Activated CD4-positive, alpha-beta T cell treated with anti-CD3 and anti-CD28 coated beads, Interleukin-10, Interleukin-2, amounts not matched to agents 100 ng/mL and 50 ng/mL, durations not matched to agents 16 hours and 8 hours (primary cell): ENCODE results near the gene CDRT4.
"Not testable (repeated sequence)": the region's sequence is repeated elsewhere in the genome, so short reads cannot be mapped to it uniquely, and the experiment has no call there.

ENCODE experiments used
- DNase-seq: peaks from one replicate; pipeline ENCODE4 v3.0.0-alpha.2; 2020

CDRT4 gene

DNA sequence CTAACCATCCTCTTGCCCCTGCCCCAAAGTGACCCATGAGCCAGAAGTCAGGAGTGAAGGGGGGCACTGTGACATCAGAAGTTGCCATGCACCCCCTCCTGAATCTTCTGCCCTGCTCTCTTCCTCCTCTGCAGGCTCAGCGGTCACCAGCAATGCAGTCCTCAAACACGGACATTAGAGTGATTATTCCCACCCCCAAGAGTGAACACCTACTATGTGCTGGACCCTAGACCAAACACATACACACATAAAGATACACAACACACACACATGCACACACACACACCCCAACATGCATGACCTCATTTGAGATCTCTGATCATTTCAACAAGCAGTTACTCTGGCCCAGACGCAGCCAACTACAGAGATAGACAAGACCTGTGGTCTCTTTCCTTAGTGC, at the start of gene CDRT4:
Gene CDRT4, minus strand, starts transcription at position 30 of the 400 bp plus-strand sequence. CDS start 27,383 bp downstream, outside the sequence.
- no peak for DNase-seq

DNA sequence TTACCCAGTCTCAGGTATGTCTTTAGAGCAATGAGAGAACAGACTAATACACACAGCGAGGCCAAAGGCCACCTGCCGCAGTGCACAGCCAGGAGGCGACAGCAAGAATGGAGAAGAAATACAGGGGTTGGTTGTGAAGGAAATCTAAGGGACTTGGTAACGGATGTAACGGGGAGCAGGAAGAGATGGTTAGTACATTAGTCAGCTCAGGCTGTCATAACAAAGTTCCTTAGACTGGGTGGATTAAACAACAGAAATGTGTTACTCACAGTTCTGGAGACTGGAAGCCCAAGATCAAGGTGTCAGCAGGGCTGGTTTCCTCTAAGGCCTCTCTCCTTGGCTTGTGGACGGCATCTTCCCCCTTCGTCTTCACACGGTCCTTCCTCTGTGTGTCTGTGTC, 48.7 kb upstream of the CDRT4 start:
- no peak for DNase-seq

GRCh38 chr17:15514469-15514868, 47.0 kb upstream of the CDRT4 start:
- no peak for DNase-seq

DNA sequence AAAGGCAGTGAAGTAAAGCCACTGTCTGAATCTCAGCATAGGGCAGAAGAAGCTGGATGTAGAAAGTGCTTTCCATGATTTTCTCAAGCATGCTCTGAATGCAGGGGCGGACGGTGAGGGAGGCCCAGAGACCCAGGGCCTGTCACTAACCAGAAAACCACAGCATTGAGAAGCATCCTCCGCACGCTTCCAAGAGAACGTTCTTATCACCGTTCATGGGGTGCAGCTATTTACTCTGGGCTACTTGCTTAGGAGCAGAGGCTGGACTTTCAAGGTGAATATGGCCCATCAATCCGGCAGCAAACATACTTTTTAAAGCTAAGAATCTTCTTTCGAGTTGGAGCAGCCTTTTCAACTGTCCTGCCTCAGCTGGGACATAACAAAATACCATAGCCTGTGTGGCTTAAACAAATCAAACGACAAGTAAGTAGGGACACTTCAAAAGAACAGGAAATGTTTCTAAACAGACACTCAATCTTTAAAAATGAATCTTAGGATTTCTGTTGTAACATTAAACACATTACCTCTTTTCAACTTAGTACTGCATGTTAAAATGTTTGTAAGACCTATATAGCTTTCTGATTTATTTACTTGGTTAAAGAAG, 46.5 kb upstream of the CDRT4 start:
- DNase-seq = no peak

DNA sequence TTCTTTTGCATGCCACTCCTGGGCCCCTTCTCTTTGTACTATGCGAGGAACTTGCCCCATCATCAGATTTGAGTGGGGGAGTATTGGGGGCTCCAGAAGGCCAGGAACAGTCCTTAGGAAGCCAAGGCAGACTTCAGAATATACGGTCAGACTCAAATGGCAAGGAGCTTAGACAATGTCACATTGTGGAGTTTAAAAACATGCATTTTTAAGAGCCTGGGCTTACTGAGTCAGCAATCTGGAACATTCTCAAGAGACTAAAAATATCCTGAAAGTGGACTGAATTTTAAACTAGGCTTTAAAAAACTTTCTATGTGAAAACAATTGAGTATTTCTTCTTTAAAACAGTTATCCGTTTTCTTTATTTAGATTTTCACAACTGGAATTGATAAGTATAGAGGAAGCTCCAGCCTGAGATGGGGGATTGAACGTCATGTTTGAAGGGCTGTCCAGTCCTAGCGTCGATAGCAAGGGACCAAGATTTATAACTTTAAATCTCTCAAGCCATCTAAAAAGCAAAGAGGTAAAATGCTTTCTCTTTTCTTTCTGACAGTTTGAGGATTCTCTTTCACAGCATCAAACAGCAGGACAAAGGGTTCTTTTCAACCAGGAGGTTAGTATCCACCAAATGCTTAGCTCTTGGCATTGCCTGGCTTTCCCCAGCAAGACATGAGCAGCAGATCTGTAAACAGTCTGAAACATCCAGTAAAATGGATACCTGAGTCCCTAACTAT, 45.8 kb upstream of the CDRT4 start:
- DNase-seq = no peak

GRCh38 chr17:15512071-15512709, 44.8 kb upstream of the CDRT4 start:
- DNase-seq = no peak

DNA sequence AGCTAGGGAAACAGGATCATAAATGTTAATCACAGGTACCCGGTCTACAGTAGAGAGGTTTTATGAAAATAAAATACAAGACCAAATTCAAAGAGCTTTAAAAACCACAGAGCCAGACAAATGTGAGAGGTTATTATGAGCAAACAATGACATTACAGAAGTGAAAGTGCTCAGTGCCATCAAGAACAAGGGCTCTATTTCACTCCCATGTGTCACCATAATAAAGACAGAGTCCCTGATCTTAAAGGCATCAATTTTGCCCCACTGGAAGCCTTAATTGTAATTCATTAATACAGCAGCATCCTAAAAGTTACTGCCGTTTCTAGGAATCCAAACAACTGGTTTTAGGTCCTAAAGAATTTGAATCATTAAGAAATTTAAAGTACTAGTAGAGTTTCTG, 43.7 kb upstream of the CDRT4 start:
- peak; percentile 6 for DNase-seq

GRCh38 chr17:15510361-15510760, 42.9 kb upstream of the CDRT4 start:
- DNase-seq = no peak

GRCh38 chr17:15509095-15509494, 41.7 kb upstream of the CDRT4 start:
- no peak for DNase-seq

- no peak for DNase-seq
Measured at GRCh38 chr17:15508466-15508865, 41.0 kb upstream of the CDRT4 start.

GRCh38 chr17:15507896-15508295, 40.5 kb upstream of the CDRT4 start:
- DNase-seq = no peak

DNA sequence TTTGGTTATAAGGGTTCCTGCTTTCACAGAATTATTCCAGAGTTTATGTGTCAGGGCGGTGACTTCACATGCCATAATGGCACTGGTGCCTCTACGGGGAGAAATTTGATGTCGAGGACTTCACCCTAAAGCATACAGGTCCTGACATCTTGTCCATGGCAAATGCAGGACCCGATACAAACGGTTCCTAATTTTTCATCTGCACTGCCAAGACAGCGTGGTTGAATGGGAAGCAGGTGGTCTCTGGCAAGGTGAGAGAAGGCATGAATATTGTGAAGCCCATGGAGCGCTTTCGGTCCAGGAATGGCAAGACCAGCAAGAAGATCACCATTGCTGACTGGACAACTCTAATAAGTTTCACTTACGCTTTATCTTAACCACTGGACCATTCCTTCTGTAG, 39.6 kb upstream of the CDRT4 start:
- no peak for DNase-seq

DNA sequence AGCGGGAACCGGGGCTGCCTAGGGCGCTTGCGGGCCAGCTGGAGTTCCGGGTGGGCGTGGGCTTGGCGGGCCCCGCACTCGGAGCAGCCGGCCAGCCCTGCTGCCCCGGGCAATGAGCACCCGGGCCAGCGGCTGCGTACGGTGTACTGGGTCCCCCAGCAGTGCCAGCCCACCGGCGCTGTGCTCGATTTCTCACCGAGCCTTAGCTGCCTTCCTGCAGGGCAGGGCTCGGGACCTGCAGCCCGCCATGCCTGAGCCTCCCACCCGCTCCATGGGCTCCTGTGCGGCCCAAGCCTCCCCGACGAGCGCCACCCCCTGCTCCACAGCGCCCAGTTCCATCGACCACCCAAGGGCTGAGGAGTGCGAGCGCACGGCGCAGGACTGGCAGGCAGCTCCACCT, 38.3 kb upstream of the CDRT4 start:
- not testable (repeated sequence) for DNase-seq

DNA sequence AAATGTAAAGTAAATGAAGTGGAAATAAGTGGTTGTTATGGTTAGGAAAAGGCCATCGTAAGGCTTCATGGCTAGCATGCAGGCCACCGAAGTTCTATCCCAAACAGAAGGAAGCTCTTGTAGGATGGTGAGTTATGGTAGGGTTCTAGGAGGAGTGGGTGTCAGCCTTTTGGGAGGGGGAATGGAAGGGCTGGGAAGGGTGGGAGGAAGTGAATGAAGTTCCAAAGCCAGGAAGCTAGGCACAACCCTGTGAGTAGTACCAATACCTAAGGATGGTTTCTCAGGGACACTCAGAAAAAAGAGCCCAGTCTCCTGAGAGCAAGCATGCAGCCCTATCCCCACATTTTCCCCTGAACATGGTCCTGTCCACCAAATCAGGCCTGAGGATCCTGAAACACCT, 36.3 kb upstream of the CDRT4 start:
- no peak for DNase-seq

- peak; percentile 81 for DNase-seq
Measured at GRCh38 chr17:15502369-15503112, 35.1 kb upstream of the CDRT4 start.

DNA sequence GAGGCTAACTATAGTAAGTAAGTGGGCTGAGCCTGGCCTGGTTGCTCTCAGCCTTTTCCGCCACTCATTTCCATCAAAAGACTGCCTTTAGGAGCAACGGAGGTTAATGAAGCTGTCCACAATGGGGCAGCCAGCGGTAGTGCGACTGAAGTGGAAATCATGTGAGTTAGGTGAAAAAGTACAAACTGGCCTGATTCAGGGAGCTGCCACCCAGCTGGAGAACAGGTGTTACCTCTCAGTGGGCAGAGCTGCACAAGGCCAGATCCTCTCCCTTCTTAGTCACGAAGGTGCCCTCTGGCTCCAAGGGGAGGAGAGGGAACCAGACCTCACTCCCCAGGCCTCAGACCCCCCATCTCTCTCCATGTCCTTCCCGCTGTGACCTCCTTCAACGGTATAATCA, 34.4 kb upstream of the CDRT4 start:
- no peak for DNase-seq

- DNase-seq = no peak
Measured at GRCh38 chr17:15501282-15501681, 33.9 kb upstream of the CDRT4 start.

DNA sequence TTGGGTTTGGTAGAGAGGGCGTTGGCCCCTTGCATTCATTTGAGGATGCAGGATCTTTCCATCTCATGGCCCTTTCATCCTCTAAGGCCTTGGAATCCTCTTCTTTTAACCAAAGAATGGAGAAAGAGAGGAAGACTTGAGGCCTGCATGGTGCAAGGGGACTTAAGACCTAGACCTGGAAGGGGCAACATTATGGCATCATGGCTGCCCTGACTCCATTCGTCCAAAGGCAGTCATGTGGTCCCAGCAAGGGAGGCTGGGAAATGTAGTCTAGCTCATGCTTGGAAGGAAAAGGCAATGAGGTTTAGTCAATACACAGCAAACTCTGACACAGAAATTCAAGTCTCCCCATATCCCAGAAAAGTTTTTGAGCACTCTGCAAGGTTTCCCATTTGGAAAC, 30.7 kb upstream of the CDRT4 start:
- peak; percentile 5 for DNase-seq

DNA sequence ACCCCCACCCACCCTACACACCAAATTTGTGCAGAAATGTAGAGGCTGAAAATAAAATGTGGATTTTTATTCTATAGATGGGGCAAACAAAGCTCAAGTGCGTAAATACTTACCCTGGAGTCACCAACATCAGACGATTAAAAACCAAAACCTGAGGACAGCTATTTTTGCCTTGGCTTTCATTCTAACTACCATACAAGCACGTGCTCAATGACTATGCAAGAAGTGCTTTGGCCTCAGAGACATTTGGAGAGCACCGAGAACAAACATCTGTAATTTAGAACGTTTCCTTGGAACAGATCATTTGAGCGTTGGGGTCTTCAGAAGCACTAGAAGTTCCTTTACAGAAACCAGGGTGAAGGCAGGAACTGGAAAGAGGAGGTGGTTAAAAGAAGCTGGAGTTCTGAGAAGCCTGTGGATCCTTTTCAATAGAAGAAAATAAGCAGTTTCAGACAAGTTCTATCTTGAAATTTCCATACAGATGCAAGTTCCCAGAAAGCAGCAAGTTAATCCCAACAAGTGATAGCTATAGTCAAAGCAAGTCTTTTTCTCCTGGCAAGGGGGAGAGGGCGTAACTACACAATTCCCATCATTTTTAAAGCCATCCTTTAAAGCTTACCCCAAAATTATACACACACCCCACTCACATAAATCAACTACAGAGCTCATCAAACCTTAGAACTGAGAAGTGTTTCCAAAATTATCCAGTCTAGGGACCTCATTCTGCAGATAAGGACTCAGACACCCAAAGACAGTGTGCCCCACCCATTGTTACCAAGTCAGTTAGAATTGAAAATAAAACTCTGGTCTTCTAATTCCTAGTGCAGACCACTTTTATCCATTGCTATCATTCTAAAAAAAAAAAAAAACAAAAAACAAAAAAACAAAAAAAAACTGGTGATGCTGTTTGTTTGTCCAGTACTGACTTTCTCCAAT, 29.6 kb upstream of the CDRT4 start:
- DNase-seq = no peak

- DNase-seq = no peak
Measured at GRCh38 chr17:15494821-15495220, 27.4 kb upstream of the CDRT4 start.

- no peak for DNase-seq
Measured at GRCh38 chr17:15493693-15494035, 26.2 kb upstream of the CDRT4 start.
